ENCODE results near the gene PHACTR1.

The PHACTR1 gene

GRCh38 chr6:13001927-13002326, 285.4 kb downstream of the PHACTR1 start:
- DNase-seq = no peak

- no peak for DNase-seq
Measured at GRCh38 chr6:13004601-13005000, 288.0 kb downstream of the PHACTR1 start.

DNA sequence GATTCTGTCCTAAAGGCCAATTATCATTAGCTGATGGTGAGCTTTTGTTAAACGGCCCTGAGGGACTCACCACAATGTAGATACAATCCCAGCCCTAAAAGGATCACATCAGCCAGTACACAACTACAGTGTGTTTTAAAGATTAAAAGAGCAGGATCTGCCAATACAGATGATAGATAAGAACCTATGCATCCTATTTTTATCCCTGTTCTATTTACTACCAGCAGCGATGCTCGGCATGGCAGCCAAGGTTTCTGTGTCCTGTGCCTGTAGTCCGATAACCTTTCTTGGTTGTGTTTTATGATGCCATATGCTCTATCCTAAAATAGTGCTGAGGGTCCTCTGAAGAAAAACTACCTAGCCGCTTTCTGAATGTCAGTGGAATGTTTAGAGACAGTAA, 289.4 kb downstream of the PHACTR1 start:
- DNase-seq = peak; percentile 27

DNA sequence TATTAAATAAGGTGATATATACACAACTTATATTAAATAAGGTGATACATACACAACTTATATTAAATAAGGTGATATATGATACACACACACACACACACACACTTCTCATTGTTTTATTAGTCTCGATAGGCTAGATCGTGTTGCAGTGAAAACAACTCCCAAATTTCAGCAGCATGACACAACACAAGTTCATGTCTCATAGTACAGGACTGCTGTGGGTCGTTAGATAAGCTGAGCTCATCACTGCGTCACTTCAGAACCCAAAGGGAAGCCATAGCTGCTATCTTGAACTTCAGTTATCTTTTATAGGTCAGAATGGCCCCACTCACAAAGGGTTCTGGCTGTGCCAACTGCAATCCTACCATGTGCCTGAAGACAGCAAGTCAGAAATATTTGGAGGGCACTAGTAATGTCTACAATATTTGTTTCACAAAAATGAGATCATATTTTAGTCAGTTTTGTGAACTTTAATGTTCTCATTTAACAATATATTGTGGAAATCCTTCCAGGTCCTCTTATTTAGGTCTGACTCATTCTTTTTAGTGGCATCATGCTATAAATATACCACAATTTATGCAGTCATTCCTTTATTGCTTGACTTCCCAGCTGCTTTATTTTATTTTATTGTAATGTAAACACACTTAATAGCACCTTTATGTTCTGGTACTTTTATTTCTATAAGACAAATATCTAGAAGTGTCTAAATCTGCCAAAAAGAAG, 290.2 kb downstream of the PHACTR1 start:
- peak; percentile 96 for DNase-seq

DNA sequence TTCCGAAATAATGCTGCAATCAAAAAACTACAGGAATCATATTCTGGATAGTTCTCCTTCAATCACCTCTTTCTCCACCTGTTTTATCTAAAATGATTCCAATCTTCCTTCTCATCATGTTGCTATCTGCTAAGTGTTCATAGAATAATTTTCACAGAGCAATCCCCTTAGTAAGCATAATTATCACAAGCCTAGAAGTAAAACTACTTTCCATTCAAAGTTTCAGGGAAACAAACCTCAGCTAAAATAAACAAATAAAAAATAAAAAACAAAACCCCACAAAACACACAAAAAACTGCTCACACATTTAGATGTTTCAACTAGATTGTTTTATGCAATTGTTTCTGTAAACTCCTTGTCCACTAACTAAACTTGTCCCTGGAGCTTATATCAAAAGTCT, 291.2 kb downstream of the PHACTR1 start:
- DNase-seq = no peak

DNA sequence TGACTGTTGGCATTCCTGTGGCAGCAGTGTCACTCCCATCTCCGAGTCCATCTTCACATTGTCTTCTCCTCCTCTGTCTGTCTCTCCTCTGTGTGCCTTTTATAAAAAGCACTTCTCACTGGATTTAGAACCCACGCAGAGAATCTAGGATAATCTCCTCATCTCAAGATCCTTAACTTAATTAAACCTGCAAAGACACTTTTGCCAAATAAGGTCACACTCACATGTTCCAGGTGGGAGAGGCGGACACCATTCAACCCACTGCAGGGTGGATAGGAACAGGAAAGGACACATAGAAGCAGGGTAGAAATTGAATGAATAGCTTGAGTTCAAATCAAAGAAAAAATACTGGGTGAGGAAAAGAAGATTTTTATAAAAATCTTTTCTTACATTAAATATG, 292.5 kb downstream of the PHACTR1 start:
- no peak for DNase-seq

DNA sequence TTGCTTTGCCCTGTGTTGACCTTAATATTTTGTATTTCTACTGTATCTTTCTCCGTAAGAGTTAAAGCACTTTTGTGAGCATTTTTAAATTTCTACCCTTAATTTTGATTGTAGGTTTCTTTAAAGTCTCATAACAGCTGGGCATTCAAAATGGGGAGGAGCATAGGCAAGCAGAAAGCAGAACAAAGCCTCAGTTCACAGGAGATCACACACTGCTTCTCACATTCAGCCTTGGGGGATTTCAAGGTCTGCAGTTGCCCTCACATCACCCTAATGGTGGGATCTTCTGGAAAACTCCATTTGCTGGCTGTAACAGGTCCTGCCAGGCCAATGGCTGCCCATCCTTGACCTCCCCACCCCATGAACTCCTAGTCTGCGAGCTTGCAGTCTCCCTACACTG, 292.9 kb downstream of the PHACTR1 start:
- no peak for DNase-seq

DNA sequence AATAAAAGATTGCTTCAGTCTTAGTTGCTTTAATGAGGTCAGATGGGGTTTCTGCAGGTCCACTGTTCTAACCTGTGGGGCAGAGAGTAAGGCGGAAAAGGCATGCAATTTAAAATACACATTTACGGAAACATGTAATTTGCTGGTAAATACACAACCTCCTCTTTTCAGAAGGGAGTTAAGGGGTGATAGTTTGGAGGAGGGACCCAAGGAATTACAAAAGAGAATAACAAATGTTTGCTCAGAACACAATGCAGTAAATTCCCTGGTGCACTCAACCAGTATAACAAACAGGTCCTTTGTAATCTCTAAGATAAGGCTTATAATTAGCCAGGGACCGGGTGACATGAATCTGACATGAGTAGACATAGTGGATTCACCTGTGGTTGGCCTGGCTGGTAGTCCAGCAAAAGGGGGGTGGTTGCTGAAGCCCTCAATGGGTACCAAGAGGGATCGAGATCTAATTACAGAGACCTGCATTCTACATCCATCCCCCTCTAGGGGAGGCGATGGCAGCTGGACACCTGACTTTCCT, 295.1 kb downstream of the PHACTR1 start:
- DNase-seq = no peak

DNA sequence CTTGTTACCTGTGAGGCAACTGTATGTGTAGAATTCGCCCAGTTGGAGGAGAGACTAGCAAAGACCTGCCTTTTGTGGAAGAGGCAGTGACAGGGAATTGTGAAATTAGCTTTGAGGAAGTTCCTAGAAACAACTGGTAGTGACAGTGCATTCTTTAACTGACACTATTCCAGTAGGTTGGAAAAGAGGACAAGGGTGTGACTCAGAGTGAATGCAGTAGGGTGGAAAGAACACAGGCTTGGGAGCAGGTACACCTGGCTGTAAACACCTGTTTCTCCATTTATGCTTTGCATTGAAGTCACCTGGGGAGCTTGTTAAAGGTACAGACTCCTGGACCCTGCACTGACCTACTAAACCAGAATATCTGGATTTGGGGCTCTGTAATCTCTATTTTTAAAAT, 295.7 kb downstream of the PHACTR1 start:
- no peak for DNase-seq

DNA sequence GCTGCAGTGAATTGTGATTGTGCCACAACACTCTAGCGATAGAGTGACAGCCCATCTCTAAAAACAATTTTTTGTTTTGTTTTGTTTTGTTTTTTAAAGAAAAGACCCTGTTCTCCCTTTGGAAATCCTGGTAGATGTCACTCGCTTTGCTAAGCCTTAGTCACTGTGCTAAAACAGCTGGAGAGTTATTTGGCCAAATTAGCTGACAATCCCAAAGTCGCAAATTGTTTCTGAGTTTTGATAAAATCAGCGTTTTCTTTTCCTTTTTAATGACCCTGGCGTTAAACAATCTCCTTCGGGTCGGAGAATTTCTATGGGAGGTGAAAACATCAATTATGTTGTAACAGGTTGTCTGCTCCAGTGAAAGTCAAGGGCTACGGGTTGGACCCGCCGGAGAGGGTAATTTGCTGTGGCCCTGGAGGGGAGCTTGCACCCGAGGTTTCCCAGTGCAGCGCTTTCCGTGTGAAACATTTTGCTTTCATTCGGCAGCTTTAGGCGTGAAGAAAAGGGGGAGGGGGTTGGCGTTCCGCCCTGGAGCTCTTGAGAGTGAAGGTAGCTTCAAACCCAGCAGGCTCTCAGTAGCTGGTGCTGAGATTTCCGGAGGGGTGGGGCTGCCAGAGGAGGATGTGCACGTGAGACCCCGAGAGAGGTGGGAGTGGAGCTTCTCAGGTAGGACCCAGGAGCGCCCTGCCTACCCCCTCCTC, 296.6 kb downstream of the PHACTR1 start:
- no peak for DNase-seq

DNA sequence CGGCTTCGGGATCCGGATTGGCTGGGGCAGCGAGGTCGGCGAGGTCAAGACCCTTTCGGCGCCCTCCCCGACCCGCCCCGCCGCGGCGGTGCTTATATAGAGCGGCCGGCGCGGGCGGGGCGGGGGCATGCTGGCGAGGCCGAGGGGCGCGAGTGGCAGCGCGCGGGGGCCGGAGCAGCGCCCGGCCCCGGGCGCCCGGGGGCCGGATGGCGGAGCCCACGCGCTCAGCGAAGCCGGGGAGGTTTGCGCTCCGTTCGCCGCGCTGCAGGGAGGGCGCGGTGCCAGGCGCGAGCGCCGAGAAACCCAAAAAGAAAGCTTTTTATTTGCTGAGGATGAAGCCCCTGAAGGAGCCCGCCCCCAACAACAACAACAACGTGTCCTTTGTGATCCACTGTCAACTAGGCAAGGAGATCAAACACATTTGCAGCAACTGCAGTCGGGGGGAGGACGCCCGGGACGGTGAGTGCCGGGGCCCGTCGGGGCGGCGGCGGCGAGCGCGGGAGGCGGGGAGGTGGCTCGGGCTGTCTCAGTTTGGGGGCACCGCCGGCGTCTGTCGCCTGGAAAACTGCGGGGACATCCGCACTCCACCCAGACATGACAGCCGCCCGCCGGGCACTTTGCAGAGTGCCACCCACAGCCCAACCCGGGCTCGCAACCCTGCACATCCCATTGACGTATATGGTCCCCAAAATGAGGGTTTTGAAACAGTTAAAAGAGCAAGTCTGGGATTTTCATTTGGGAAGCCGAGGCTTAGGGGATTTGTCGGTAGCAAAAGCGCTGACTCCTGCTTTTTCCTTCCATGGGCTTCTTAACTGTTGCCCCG, 297.3 kb downstream of the PHACTR1 start:
- DNase-seq = no peak

GRCh38 chr6:13014504-13015378, 298.2 kb downstream of the PHACTR1 start:
- DNase-seq = no peak

DNA sequence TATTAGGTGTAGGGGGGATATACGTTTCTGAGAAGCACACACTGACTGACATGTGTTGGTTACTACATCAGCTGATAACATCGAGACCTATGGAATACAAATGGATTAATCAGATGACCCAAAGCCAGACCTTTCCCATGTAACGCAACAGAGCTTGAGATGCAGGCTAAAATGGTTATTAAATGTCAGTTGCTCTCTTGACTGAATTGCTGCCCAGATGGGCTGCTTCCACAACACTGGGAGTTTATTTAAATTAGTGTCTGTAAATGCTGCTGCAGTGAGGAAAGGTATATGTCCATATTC, 298.8 kb downstream of the PHACTR1 start:
- no peak for DNase-seq

DNA sequence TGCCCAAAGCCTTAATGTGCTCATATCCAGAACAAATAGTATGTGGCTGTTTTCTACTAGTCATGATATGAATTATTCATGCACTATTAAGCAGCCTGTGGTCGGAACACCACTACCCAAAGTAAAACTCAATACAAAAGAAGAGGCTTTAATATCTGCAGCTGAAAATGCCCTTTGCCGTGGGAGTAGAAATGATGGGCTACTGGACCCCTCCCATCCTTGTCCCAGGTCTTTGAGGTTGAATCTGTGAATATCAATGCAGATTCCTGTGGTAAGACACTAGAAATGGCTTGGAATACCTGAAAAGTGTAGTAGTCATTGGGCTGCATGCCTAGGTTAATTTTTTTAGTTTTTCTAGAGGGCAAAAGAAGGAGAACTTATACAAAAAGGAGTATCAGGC, 308.0 kb downstream of the PHACTR1 start:
- DNase-seq = no peak

DNA sequence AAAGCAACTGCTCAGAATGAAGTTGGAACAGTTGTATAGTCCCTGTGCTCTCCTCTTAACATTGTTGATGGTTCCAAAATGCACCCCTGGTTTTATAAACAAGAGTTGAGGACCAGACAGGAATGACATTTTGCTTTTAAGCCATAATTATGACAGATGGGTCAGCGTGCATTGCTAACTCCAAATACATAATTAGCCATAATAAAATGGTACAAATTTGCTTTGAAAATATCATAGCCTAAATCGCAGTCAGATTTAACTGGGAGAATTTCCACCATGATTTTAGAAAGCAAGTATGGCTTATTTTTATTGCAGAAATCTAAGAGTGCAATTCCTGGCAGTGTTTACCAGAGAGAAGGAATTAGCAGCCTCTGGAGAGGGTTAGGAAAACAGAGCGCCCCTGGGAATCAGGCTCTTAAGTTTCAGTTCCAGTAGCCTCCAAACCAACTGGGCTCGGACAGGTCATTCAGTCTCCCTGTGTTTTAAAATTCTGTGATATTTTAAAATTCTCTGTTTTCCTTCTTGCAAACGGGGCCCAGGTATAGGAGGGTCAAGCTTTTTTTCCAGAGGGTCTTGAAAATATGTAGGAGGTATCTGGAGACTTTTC, 309.4 kb downstream of the PHACTR1 start:
- DNase-seq = no peak

GRCh38 chr6:13026557-13026956, 310.0 kb downstream of the PHACTR1 start:
- DNase-seq = no peak

DNA sequence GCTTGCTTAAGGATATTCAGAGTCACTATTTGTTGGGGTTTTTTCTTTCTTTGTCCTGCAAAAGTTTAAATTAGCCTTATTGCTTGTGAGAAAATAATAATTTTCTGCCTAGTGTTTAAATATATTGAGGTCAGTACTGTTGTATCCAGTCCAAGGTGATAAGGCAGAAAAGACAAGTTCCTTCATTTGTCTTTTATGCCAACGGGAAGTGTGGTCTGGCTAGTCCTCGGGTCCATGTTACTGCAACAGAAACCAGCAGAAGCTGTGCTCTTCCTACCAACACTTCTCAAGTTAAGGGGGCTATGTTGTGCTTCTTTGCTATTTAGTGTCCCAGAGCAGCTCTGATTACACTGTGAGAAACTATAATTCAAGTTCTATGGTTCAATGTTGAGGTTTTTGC, 310.6 kb downstream of the PHACTR1 start:
- DNase-seq = no peak

DNA sequence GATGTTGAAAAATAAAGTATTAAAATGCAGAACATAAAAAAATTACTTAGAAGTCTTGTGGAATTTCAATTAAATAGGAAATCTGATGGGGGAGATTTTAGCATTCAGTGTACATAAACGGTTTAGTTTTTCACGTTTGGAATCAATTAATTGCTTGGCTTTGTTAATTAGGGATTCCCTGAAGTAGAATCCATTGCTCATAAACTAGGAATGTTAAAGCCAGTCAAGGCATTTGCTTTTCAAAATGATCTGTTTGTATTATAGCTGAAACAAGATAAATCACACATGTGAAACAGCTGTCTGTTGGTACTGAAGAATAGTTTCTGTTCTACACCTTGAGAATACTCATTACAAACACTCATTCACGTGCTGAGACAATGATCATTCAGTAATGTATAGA, 313.8 kb downstream of the PHACTR1 start:
- no peak for DNase-seq

GRCh38 chr6:13032566-13032965, 316.0 kb downstream of the PHACTR1 start:
- no peak for DNase-seq

DNA sequence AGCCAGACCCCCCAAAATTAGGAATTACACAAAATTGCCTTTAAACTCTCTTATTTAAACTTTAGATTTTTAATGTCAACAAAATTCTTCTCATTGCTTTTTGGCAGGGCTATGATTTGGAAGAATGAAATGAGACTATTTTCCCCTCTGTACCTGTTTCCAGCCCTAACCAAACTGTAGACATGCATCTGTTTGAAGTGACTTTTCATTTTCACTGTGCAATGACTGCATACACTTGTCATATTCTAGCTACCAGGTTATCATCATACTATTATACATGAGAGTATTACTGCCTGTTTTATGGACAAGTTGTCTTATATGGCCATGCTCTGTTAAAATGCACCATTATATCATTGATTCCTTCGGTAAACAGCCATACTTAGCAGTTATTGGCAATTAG, 316.6 kb downstream of the PHACTR1 start:
- DNase-seq = no peak

GRCh38 chr6:13034316-13034715, 317.7 kb downstream of the PHACTR1 start:
- peak; percentile 69 for DNase-seq

- DNase-seq = no peak
Measured at GRCh38 chr6:13035606-13036005, 319.0 kb downstream of the PHACTR1 start.

Data from hematopoietic multipotent progenitor cell treated with erythropoietin and hydrocortisone succinate and interleukin-3 and kit ligand, for 8 days (in vitro differentiated cells).